Thoracic aorta (tissue), 2 donors: ENCODE measurements around the gene KANSL1L. TPM values are rescaled to one million over a fixed set of nuclear protein-coding genes. Genes with fewer than 3 reads are reported as not detected.

Experiments
- ATAC-seq: fragments of 150-250 bp; one replicate; pipeline ENCODE4 v1.8.0; 2017; ENCODE audit warnings: low read depth; ENCODE audit not compliant: insufficient number of reproducible peaks, low FRiP score
- DNase-seq: peaks from one replicate; pipeline ENCODE4 v3.0.0-alpha.2; 2020; ENCODE audit warnings: low spot score
- H3K27ac ChIP-seq, 2 donors: fragments of 200-600 bp; sonication (generic); 1 replicate in 1 of 2; 2 replicates in 1 of 2; pipeline ENCODE4 v1.5.1; 2016; ENCODE audit warnings: mild to moderate bottlenecking in 2 of 2, moderate library complexity in 2 of 2
- H3K27me3 ChIP-seq: fragments of 200-600 bp; sonication (generic); replicated peaks from 2 replicates; pipeline ENCODE4 v1.6.0; 2016; ENCODE audit warnings: mild to moderate bottlenecking; ENCODE audit not compliant: insufficient read depth
- H3K36me3 ChIP-seq: fragments of 200-600 bp; sonication (generic); one replicate; pipeline ENCODE4 v1.5.1; 2016
- H3K4me1 ChIP-seq, 2 donors: fragments of 200-600 bp; sonication (generic); 1 replicate in 1 of 2; 2 replicates in 1 of 2; pipeline versions ENCODE4 v1.5.1 to v1.6.0; 2016; ENCODE audit warnings: low read depth in 2 of 2, mild to moderate bottlenecking in 1 of 2; ENCODE audit not compliant: control insufficient read depth in 1 of 2
- H3K4me3 ChIP-seq: fragments of 200-600 bp; sonication (generic); 2 replicates; pipeline ENCODE4 v1.5.1; 2016; ENCODE audit warnings: mild to moderate bottlenecking
- H3K9me3 ChIP-seq: fragments of 200-600 bp; sonication (generic); 2 replicates; pipeline ENCODE4 v1.5.1; 2016
- total RNA-seq, 2 donors: library from RNA; depleted of rRNA; stranded (reverse); fragments of >200 nt; gene quantifications; one replicate each; pipeline versions ENCODE4 v1.1.0 to v1.2.3, GENCODE V29; 2016
- TF ChIP-seq, protein P1 (sequence below): fragments of 200-600 bp; sonication (generic); IDR thresholded peaks from one replicate; pipeline ENCODE4 v1.5.1; 2019; ENCODE audit warnings: antibody characterized with exemption

KANSL1L gene
- total RNA-seq, 2 donors from 2014 or later, result 35.1 to 77.2 TPM

- no peak for ATAC-seq
- Histone ChIP-seq H3K4me3 (no peak overlapping the region), H3K4me1 (no peaks in the 10 kb centered on the region), H3K27me3 (no peaks in the 10 kb centered on the region), H3K36me3 (no peaks in the 10 kb centered on the region), H3K27ac (no peak overlapping the region), H3K9me3 (no peaks in the 10 kb centered on the region)
- no peak for DNase-seq
- TF ChIP-seq, protein P1, sequence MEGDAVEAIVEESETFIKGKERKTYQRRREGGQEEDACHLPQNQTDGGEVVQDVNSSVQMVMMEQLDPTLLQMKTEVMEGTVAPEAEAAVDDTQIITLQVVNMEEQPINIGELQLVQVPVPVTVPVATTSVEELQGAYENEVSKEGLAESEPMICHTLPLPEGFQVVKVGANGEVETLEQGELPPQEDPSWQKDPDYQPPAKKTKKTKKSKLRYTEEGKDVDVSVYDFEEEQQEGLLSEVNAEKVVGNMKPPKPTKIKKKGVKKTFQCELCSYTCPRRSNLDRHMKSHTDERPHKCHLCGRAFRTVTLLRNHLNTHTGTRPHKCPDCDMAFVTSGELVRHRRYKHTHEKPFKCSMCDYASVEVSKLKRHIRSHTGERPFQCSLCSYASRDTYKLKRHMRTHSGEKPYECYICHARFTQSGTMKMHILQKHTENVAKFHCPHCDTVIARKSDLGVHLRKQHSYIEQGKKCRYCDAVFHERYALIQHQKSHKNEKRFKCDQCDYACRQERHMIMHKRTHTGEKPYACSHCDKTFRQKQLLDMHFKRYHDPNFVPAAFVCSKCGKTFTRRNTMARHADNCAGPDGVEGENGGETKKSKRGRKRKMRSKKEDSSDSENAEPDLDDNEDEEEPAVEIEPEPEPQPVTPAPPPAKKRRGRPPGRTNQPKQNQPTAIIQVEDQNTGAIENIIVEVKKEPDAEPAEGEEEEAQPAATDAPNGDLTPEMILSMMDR, result no peak
Measured at GRCh38 chr2:209993968-209994367, 177.2 kb downstream of the KANSL1L start.

DNA sequence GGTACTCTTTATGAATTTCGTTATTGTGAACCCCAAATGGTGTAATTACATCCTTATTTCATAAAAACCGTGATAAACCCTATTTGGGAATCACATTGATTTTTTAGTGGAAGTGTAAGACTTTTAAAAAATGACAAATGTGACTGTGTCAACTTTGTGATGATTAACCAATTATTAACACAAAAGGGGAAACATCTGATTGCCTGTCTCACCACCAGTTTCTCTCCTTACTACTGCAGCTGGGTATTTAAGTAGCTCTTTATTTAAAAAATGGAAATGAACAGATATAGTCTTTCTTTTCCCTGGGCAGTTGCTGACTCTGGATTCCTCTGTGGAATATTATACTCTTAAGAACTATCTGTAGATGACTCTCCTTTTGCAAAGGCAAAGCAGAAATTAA lies 180.4 kb downstream of the KANSL1L start:
- H3K4me1 ChIP-seq, result no peaks in the 10 kb centered on the region
- H3K9me3 ChIP-seq, result no peaks in the 10 kb centered on the region
- no peaks in the 10 kb centered on the region for H3K27me3 ChIP-seq
- H3K4me3 ChIP-seq, result no peak overlapping the region
- no peak for ATAC-seq
- DNase-seq, result no peak
- H3K27ac ChIP-seq, result no peak overlapping the region
- TF ChIP-seq, protein P1, result no peak
- no peaks in the 10 kb centered on the region for H3K36me3 ChIP-seq

GRCh38 chr2:209988010-209988409 lies 183.2 kb downstream of the KANSL1L start:
- no peaks in the 10 kb centered on the region for H3K36me3 ChIP-seq
- no peak for DNase-seq
- H3K27ac ChIP-seq, result no peak overlapping the region
- H3K27me3 ChIP-seq, result no peaks in the 10 kb centered on the region
- no peaks in the 10 kb centered on the region for H3K9me3 ChIP-seq
- no peak overlapping the region for H3K4me3 ChIP-seq
- H3K4me1 ChIP-seq, result no peaks in the 10 kb centered on the region
- TF ChIP-seq, protein P1, result no peak
- no peak for ATAC-seq

DNA sequence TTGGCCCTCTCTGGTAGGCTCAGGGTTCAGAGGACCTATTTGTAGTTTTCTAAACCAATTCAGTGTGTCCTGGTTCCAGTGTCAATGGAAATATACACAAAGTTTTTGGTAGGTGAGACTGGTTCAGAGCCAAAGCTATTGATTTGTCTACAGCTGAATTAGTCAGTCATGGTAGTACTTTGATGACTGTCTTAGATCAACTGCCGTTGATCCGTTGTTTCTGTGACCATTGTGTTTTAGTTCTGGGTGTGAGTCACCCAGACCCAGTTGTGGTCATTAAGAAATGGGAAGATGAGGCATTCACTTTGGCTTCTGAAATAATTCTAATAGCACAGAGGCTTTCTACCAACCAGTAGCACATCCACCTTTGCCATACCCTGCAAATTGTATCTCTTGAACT lies 184.8 kb downstream of the KANSL1L start:
- H3K27me3 ChIP-seq, result no peaks in the 10 kb centered on the region
- TF ChIP-seq, protein P1, result no peak
- H3K4me3 ChIP-seq, result no peak overlapping the region
- H3K27ac ChIP-seq, result no peak overlapping the region
- DNase-seq (no peak), ATAC-seq (no peak)
- H3K9me3 ChIP-seq, result no peaks in the 10 kb centered on the region
- no peaks in the 10 kb centered on the region for H3K36me3 ChIP-seq
- H3K4me1 ChIP-seq, result no peaks in the 10 kb centered on the region

- no peak for DNase-seq
- Histone ChIP-seq H3K9me3 (no peaks in the 10 kb centered on the region), H3K4me1 (no peaks in the 10 kb centered on the region), H3K27me3 (no peaks in the 10 kb centered on the region), H3K4me3 (no peak overlapping the region), H3K27ac (no peak overlapping the region), H3K36me3 (no peaks in the 10 kb centered on the region)
- TF ChIP-seq, protein P1, result no peak
- no peak for ATAC-seq
Measured at GRCh38 chr2:209985874-209986273, 185.3 kb downstream of the KANSL1L start.
